ENCODE results near the gene TMBIM1.
"Not testable (repeated sequence)": the region's sequence is repeated elsewhere in the genome, so short reads cannot be mapped to it uniquely, and the experiment has no call there.

Gene TMBIM1

GRCh38 chr2:218290316-218291261, 1.7 kb downstream of the TMBIM1 start:
- DNase-seq, result no peak

GRCh38 chr2:218289639-218290315, 2.5 kb downstream of the TMBIM1 start:
- no peak for DNase-seq

- peak; percentile 62 for DNase-seq
Observed at GRCh38 chr2:218286570-218287459, 5.5 kb downstream of the TMBIM1 start.

GRCh38 chr2:218285604-218286003, 6.7 kb downstream of the TMBIM1 start:
- no peak for DNase-seq

GRCh38 chr2:218284106-218284811, 8.0 kb downstream of the TMBIM1 start:
- DNase-seq, result peak; percentile 47

- no peak for DNase-seq
Observed at GRCh38 chr2:218282173-218282991, 9.9 kb downstream of the TMBIM1 start.

GRCh38 chr2:218281449-218281848, 10.9 kb downstream of the TMBIM1 start:
- DNase-seq, result no peak

- DNase-seq, result no peak
Observed at GRCh38 chr2:218280260-218280870, 11.9 kb downstream of the TMBIM1 start.

- no peak for DNase-seq
Observed at GRCh38 chr2:218278531-218279360, 13.6 kb downstream of the TMBIM1 start.

- DNase-seq, result no peak
Observed at GRCh38 chr2:218277921-218278320, 14.4 kb downstream of the TMBIM1 start.

GRCh38 chr2:218276986-218277755, 15.1 kb downstream of the TMBIM1 start:
- no peak for DNase-seq

- DNase-seq, result no peak
Observed at GRCh38 chr2:218275371-218276072, 16.8 kb downstream of the TMBIM1 start.

- DNase-seq, result no peak
Observed at GRCh38 chr2:218274586-218274985, 17.7 kb downstream of the TMBIM1 start.

GRCh38 chr2:218273908-218274249, 18.4 kb downstream of the TMBIM1 start:
- DNase-seq, result no peak

GRCh38 chr2:218273214-218273907, 18.9 kb downstream of the TMBIM1 start:
- DNase-seq, result not testable (repeated sequence)

- peak; percentile 72 for DNase-seq
Observed at GRCh38 chr2:218272531-218273212, 19.6 kb downstream of the TMBIM1 start.

GRCh38 chr2:218271865-218272530, 20.3 kb downstream of the TMBIM1 start:
- no peak for DNase-seq

Measured in stimulated activated CD4-positive, alpha-beta T cell treated with anti-CD3 and anti-CD28 coated beads, Interleukin-12 subunit alpha, Interleukin-12 subunit beta, amount 100 ng/mL, for 4 hours (primary cell).